ENCODE results near the gene TMEM51.

The TMEM51 gene

GRCh38 chr1:15191267-15191666, 37.7 kb downstream of the TMEM51 start:
- no peak overlapping the region for H3K27ac ChIP-seq (ENCODE audit: low read length)
- no peaks in the 10 kb centered on the region for H3K9me3 ChIP-seq (ENCODE audit: control insufficient read depth in 1 of 2, low read length in 2 of 2)
- no peak overlapping the region for H3K4me3 ChIP-seq (ENCODE audit: low read depth in 1 of 2, low read length in 2 of 2)
- peaks cover 8 to 16% of the 10 kb centered on the region in 2 donors for H3K4me1 ChIP-seq (ENCODE audit: control insufficient read depth in 1 of 2, insufficient read depth in 2 of 2, low read length in 2 of 2)
- no peaks in the 10 kb centered on the region for H3K36me3 ChIP-seq (ENCODE audit: control insufficient read depth in 1 of 2, insufficient read depth in 2 of 2, low read length in 2 of 2)
- H3K27me3 ChIP-seq (ENCODE audit: low read depth, low read length), result no peaks in the 10 kb centered on the region

GRCh38 chr1:15191770-15192169, 38.2 kb downstream of the TMEM51 start:
- Histone ChIP-seq H3K4me1 (ENCODE audit: control insufficient read depth in 1 of 2, insufficient read depth in 2 of 2, low read length in 2 of 2) (peaks cover 8 to 16% of the 10 kb centered on the region in 2 donors), H3K4me3 (ENCODE audit: low read depth in 1 of 2, low read length in 2 of 2) (no peak overlapping the region), H3K36me3 (ENCODE audit: control insufficient read depth in 1 of 2, insufficient read depth in 2 of 2, low read length in 2 of 2) (no peaks in the 10 kb centered on the region), H3K27me3 (ENCODE audit: low read depth, low read length) (no peaks in the 10 kb centered on the region), H3K27ac (ENCODE audit: low read length) (no peak overlapping the region), H3K9me3 (ENCODE audit: control insufficient read depth in 1 of 2, low read length in 2 of 2) (no peaks in the 10 kb centered on the region)

- Histone ChIP-seq H3K36me3 (ENCODE audit: control insufficient read depth in 1 of 2, insufficient read depth in 2 of 2, low read length in 2 of 2) (no peaks in the 10 kb centered on the region), H3K9me3 (ENCODE audit: control insufficient read depth in 1 of 2, low read length in 2 of 2) (no peaks in the 10 kb centered on the region), H3K27me3 (ENCODE audit: low read depth, low read length) (no peaks in the 10 kb centered on the region), H3K4me1 (ENCODE audit: control insufficient read depth in 1 of 2, insufficient read depth in 2 of 2, low read length in 2 of 2) (peaks cover 5 to 8% of the 10 kb centered on the region in 2 donors), H3K27ac (ENCODE audit: low read length) (no peak overlapping the region), H3K4me3 (ENCODE audit: low read depth in 1 of 2, low read length in 2 of 2) (no peak overlapping the region)
These were observed 39.5 kb downstream of the TMEM51 start for GRCh38 chr1:15192916-15193550.

GRCh38 chr1:15195420-15196052, 42.0 kb downstream of the TMEM51 start:
- Histone ChIP-seq H3K36me3 (ENCODE audit: control insufficient read depth in 1 of 2, insufficient read depth in 2 of 2, low read length in 2 of 2) (no peaks in the 10 kb centered on the region), H3K4me1 (ENCODE audit: control insufficient read depth in 1 of 2, insufficient read depth in 2 of 2, low read length in 2 of 2) (peaks cover 0 to 4% of the 10 kb centered on the region in 2 donors), H3K4me3 (ENCODE audit: low read depth in 1 of 2, low read length in 2 of 2) (no peak overlapping the region), H3K27ac (ENCODE audit: low read length) (no peak overlapping the region), H3K27me3 (ENCODE audit: low read depth, low read length) (no peaks in the 10 kb centered on the region), H3K9me3 (ENCODE audit: control insufficient read depth in 1 of 2, low read length in 2 of 2) (no peaks in the 10 kb centered on the region)

GRCh38 chr1:15196069-15196468, 42.5 kb downstream of the TMEM51 start:
- no peak overlapping the region for H3K27ac ChIP-seq (ENCODE audit: low read length)
- H3K27me3 ChIP-seq (ENCODE audit: low read depth, low read length), result no peaks in the 10 kb centered on the region
- H3K36me3 ChIP-seq (ENCODE audit: control insufficient read depth in 1 of 2, insufficient read depth in 2 of 2, low read length in 2 of 2), result no peaks in the 10 kb centered on the region
- no peaks in the 10 kb centered on the region for H3K9me3 ChIP-seq (ENCODE audit: control insufficient read depth in 1 of 2, low read length in 2 of 2)
- H3K4me1 ChIP-seq (ENCODE audit: control insufficient read depth in 1 of 2, insufficient read depth in 2 of 2, low read length in 2 of 2), result peaks cover 0 to 8% of the 10 kb centered on the region in 2 donors
- H3K4me3 ChIP-seq (ENCODE audit: low read depth in 1 of 2, low read length in 2 of 2), result no peak overlapping the region

- no peaks in the 10 kb centered on the region for H3K36me3 ChIP-seq (ENCODE audit: control insufficient read depth in 1 of 2, insufficient read depth in 2 of 2, low read length in 2 of 2)
- peaks cover 0 to 14% of the 10 kb centered on the region in 2 donors for H3K4me1 ChIP-seq (ENCODE audit: control insufficient read depth in 1 of 2, insufficient read depth in 2 of 2, low read length in 2 of 2)
- no peaks in the 10 kb centered on the region for H3K9me3 ChIP-seq (ENCODE audit: control insufficient read depth in 1 of 2, low read length in 2 of 2)
- no peaks in the 10 kb centered on the region for H3K27me3 ChIP-seq (ENCODE audit: low read depth, low read length)
- H3K4me3 ChIP-seq (ENCODE audit: low read depth in 1 of 2, low read length in 2 of 2), result no peak overlapping the region
- peak overlapping the region; percentile 31 for H3K27ac ChIP-seq (ENCODE audit: low read length)
These were observed 43.4 kb downstream of the TMEM51 start for GRCh38 chr1:15196807-15197530.

- no peak overlapping the region for H3K4me3 ChIP-seq (ENCODE audit: low read depth in 1 of 2, low read length in 2 of 2)
- H3K9me3 ChIP-seq (ENCODE audit: control insufficient read depth in 1 of 2, low read length in 2 of 2), result no peaks in the 10 kb centered on the region
- H3K4me1 ChIP-seq (ENCODE audit: control insufficient read depth in 1 of 2, insufficient read depth in 2 of 2, low read length in 2 of 2), result peaks cover 0 to 16% of the 10 kb centered on the region in 2 donors
- H3K36me3 ChIP-seq (ENCODE audit: control insufficient read depth in 1 of 2, insufficient read depth in 2 of 2, low read length in 2 of 2), result no peaks in the 10 kb centered on the region
- no peak overlapping the region for H3K27ac ChIP-seq (ENCODE audit: low read length)
- H3K27me3 ChIP-seq (ENCODE audit: low read depth, low read length), result no peaks in the 10 kb centered on the region
These were observed 44.3 kb downstream of the TMEM51 start for GRCh38 chr1:15197591-15198447.

- H3K36me3 ChIP-seq (ENCODE audit: control insufficient read depth in 1 of 2, insufficient read depth in 2 of 2, low read length in 2 of 2), result no peaks in the 10 kb centered on the region
- H3K27ac ChIP-seq (ENCODE audit: low read length), result no peak overlapping the region
- H3K4me1 ChIP-seq (ENCODE audit: control insufficient read depth in 1 of 2, insufficient read depth in 2 of 2, low read length in 2 of 2), result peaks cover 0 to 16% of the 10 kb centered on the region in 2 donors
- H3K27me3 ChIP-seq (ENCODE audit: low read depth, low read length), result no peaks in the 10 kb centered on the region
- no peaks in the 10 kb centered on the region for H3K9me3 ChIP-seq (ENCODE audit: control insufficient read depth in 1 of 2, low read length in 2 of 2)
- H3K4me3 ChIP-seq (ENCODE audit: low read depth in 1 of 2, low read length in 2 of 2), result no peak overlapping the region
These were observed 45.1 kb downstream of the TMEM51 start for GRCh38 chr1:15198684-15199083.

GRCh38 chr1:15201221-15201620, 47.7 kb downstream of the TMEM51 start:
- Histone ChIP-seq H3K9me3 (ENCODE audit: control insufficient read depth in 1 of 2, low read length in 2 of 2) (no peaks in the 10 kb centered on the region), H3K27ac (ENCODE audit: low read length) (peak overlapping the region; percentile 59), H3K4me3 (ENCODE audit: low read depth in 1 of 2, low read length in 2 of 2) (no peak overlapping the region), H3K27me3 (ENCODE audit: low read depth, low read length) (no peaks in the 10 kb centered on the region), H3K4me1 (ENCODE audit: control insufficient read depth in 1 of 2, insufficient read depth in 2 of 2, low read length in 2 of 2) (peaks cover 0 to 23% of the 10 kb centered on the region in 2 donors), H3K36me3 (ENCODE audit: control insufficient read depth in 1 of 2, insufficient read depth in 2 of 2, low read length in 2 of 2) (no peaks in the 10 kb centered on the region)

- peaks cover 0 to 31% of the 10 kb centered on the region in 2 donors for H3K4me1 ChIP-seq (ENCODE audit: control insufficient read depth in 1 of 2, insufficient read depth in 2 of 2, low read length in 2 of 2)
These were observed 48.5 kb downstream of the TMEM51 start for GRCh38 chr1:15201849-15202551.

More at GRCh38 chr1:15201849-15202551, 48.5 kb downstream of the TMEM51 start:
- peak overlapping the region; percentile 35 for H3K27ac ChIP-seq (ENCODE audit: low read length)
- H3K27me3 ChIP-seq (ENCODE audit: low read depth, low read length), result no peaks in the 10 kb centered on the region
- no peaks in the 10 kb centered on the region for H3K36me3 ChIP-seq (ENCODE audit: control insufficient read depth in 1 of 2, insufficient read depth in 2 of 2, low read length in 2 of 2)
- no peaks in the 10 kb centered on the region for H3K9me3 ChIP-seq (ENCODE audit: control insufficient read depth in 1 of 2, low read length in 2 of 2)
- no peak overlapping the region for H3K4me3 ChIP-seq (ENCODE audit: low read depth in 1 of 2, low read length in 2 of 2)
